ENCODE data around the gene CFAP77.

GRCh38 chr9:132406554-132407122 lies 3.4 kb upstream of the CFAP77 start, which contains the start of gene TTF1:
- no peak for TF ChIP-seq POLR2A (IDR thresholded peaks at IDR 0.05)
- TF ChIP-seq EP300 (IDR thresholded peaks at IDR 0.05): no peak
- no peak for TF ChIP-seq CTCF (IDR thresholded peaks at IDR 0.05)
- TF ChIP-seq POLR2AphosphoS5 (IDR thresholded peaks at IDR 0.05): peak; percentile 38 to 70 (median 58)

Data from sigmoid colon (tissue), 4 donors.